Right lobe of liver (tissue), 4 donors: ENCODE results near the gene FHIT.

ENCODE experiments used
- POLR2A ChIP-seq: fragments of 450-650 bp; IDR thresholded peaks from one replicate; pipeline ENCODE4 v1.6.1; 2017; ENCODE audit warnings: antibody characterized with exemption, mild to moderate bottlenecking
- TF ChIP-seq, protein P1 (sequence below), 4 donors: fragments of 200-600 bp in 3 of 4; fragments of 450-650 bp in 1 of 4; IDR thresholded peaks; one replicate each; pipeline versions ENCODE4 v1.5.1 to v1.8.0; 2016 to 2022; ENCODE audit warnings: antibody characterized with exemption in 4 of 4, mild to moderate bottlenecking in 2 of 4
- donor health status: DM: no; HTN: no; CAD: no.
- donor health status: DM: no; HTN: no; CAD: no.
- donor health status: DM: no; HTN: yes; CAD: no.

DNA sequence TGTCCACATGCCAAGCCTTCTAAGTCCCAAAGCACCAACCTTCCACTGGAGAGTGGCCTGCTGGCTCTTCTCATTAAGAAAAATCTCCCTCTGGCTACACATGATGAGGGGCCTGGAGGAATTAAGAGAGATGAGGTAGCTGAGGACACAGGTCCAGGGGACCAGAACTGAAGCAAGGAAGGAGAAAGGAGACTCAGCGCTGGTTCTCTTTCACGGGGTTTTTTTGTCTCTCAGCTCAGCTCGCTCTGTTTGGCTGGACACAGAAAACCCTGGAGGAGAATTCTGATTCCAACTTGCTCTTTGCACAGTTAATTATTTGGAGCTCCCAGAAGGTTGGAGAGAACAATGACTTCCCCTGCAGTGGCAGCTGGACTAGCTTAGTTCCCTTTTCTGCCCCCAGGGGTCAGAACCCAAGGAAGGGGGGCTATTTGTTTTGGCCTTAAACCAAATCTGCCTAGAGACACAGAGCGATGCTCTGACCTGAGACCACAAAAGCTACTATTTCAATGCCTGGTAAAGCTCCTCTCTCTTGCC, 507.6 kb downstream of the FHIT start:
- TF ChIP-seq, protein P1, sequence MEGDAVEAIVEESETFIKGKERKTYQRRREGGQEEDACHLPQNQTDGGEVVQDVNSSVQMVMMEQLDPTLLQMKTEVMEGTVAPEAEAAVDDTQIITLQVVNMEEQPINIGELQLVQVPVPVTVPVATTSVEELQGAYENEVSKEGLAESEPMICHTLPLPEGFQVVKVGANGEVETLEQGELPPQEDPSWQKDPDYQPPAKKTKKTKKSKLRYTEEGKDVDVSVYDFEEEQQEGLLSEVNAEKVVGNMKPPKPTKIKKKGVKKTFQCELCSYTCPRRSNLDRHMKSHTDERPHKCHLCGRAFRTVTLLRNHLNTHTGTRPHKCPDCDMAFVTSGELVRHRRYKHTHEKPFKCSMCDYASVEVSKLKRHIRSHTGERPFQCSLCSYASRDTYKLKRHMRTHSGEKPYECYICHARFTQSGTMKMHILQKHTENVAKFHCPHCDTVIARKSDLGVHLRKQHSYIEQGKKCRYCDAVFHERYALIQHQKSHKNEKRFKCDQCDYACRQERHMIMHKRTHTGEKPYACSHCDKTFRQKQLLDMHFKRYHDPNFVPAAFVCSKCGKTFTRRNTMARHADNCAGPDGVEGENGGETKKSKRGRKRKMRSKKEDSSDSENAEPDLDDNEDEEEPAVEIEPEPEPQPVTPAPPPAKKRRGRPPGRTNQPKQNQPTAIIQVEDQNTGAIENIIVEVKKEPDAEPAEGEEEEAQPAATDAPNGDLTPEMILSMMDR (IDR thresholded peaks at IDR 0.05): no peak
- TF ChIP-seq POLR2A: no peak
